Caco-2 (cell line): ENCODE measurements around the gene PI16. TPM values are rescaled to one million over a fixed set of nuclear protein-coding genes. Genes with fewer than 3 reads are reported as not detected.
"Not testable (repeated sequence)": the region's sequence is repeated elsewhere in the genome, so short reads cannot be mapped to it uniquely, and the experiment has no call there.

Experiments
- BruUV-seq: library from RNA; stranded (reverse); fragments of 400-500 nt; replicated peaks from 2 replicates; lab custom pipeline; 2021; lab: Mats Ljungman, UMichigan
- CTCF ChIA-PET: fragments of 300-600 bp; sonication (Branson Sonifier 250); formaldehyde crosslinking; loops from one replicate; lab custom pipeline; 2022; ENCODE audit warnings: antibody characterized with exemption; lab: Charles Lee
- POLR2A ChIA-PET: fragments of 300-600 bp; sonication (Branson Sonifier 250); formaldehyde crosslinking; loops from one replicate; lab custom pipeline; 2022; ENCODE audit warnings: antibody characterized with exemption; lab: Charles Lee
- DNase-seq, 2 experiments: peaks; one replicate each; pipeline versions ENCODE4 v3.0.0 to v3.0.0-alpha.2; 2020 to 2022
- H3K27me3 ChIP-seq: replicated peaks from 2 replicates; pipeline ENCODE4 v1.6.0; 2011; ENCODE audit warnings: low read length; ENCODE audit not compliant: control insufficient read depth, insufficient read depth
- H3K36me3 ChIP-seq: 2 replicates; pipeline ENCODE4 v1.5.1; 2011; ENCODE audit warnings: low read length; ENCODE audit not compliant: control insufficient read depth, insufficient read depth
- H3K4me1 ChIP-seq: fragments of 250-450 bp; sonication (Bioruptor Pico); 2 replicates; pipeline ENCODE4 v1.5.1; 2020; ENCODE audit warnings: mild to moderate bottlenecking
- H3K4me3 ChIP-seq: 2 replicates; pipeline ENCODE4 v1.5.1; 2011; ENCODE audit warnings: low read depth, mild to moderate bottlenecking, control low read depth, low read length
- H3K9me3 ChIP-seq: fragments of 250-450 bp; sonication (Bioruptor Pico); 2 replicates; pipeline ENCODE4 v1.5.1; 2020; ENCODE audit warnings: mild to moderate bottlenecking, moderate library complexity
- H3K27ac Mint-ChIP-seq: one replicate; pipeline ENCODE4 v1.8.0; 2022; ENCODE audit warnings: mixed read lengths; ENCODE audit not compliant: unreplicated experiment
- H3K27me3 Mint-ChIP-seq: one replicate; pipeline ENCODE4 v1.8.0; 2022; ENCODE audit warnings: mixed read lengths; ENCODE audit not compliant: insufficient read depth, unreplicated experiment
- H3K36me3 Mint-ChIP-seq: one replicate; pipeline ENCODE4 v1.8.0; 2022; ENCODE audit warnings: mild to moderate bottlenecking, mixed read lengths; ENCODE audit not compliant: insufficient read depth, unreplicated experiment
- H3K4me1 Mint-ChIP-seq: one replicate; pipeline ENCODE4 v1.8.0; 2022; ENCODE audit warnings: low read depth, mixed read lengths; ENCODE audit not compliant: unreplicated experiment
- H3K4me3 Mint-ChIP-seq: one replicate; pipeline ENCODE4 v1.8.0; 2022; ENCODE audit warnings: mild to moderate bottlenecking, moderate library complexity, mixed read lengths; ENCODE audit not compliant: unreplicated experiment
- H3K9me3 Mint-ChIP-seq: one replicate; pipeline ENCODE4 v1.8.0; 2022; ENCODE audit warnings: mixed read lengths; ENCODE audit not compliant: unreplicated experiment
- CTCF ChIP-seq, 2 experiments: fragments of 200-600 bp in 1 of 2; IDR thresholded peaks; 1 replicate in 1 of 2; 2 replicates in 1 of 2; pipeline versions ENCODE4 v1.5.1 to v1.8.0; 2011 to 2022; ENCODE audit warnings: antibody characterized with exemption in 1 of 2, control low read depth in 1 of 2, inconsistent platforms in 1 of 2, low read depth in 1 of 2, low read length in 1 of 2, mild to moderate bottlenecking in 1 of 2, moderate library complexity in 1 of 2; ENCODE audit not compliant: insufficient read depth in 1 of 2, severe bottlenecking in 1 of 2, unreplicated experiment in 1 of 2
- intact Hi-C: fragments of 100-400 bp; cut with micrococcal nuclease; formaldehyde crosslinking; loops from one replicate; pipeline ENCODE4 v1.10.0; 2022; ENCODE audit not compliant: unreplicated experiment
- total RNA-seq: library from RNA; stranded (reverse); gene quantifications from 2 replicates; pipeline ENCODE4 v1.2.3, GENCODE V29; 2022

PI16 gene
- total RNA-seq, 1 experiment from 2014 or later = not detected

GRCh38 chr6:36942329-36942728 is 12.2 kb upstream of the PI16 start:
- H3K4me3 Mint-ChIP-seq, H3K36me3 Mint-ChIP-seq, H3K27me3 Mint-ChIP-seq, H3K36me3 ChIP-seq, H3K27ac Mint-ChIP-seq, POLR2A ChIA-PET, DNase-seq, intact Hi-C loops, H3K4me1 ChIP-seq, CTCF ChIA-PET, H3K4me3 ChIP-seq, H3K4me1 Mint-ChIP-seq, BruUV-seq, H3K27me3 ChIP-seq, H3K9me3 ChIP-seq: not testable (repeated sequence)
- peaks cover 18% of the 10 kb centered on the region for H3K9me3 Mint-ChIP-seq

- no peak overlapping the region for H3K4me3 ChIP-seq
- no peaks in the 10 kb centered on the region for H3K4me1 ChIP-seq
- Mint-ChIP-seq H3K4me1 (no peaks in the 10 kb centered on the region), H3K9me3 (peaks cover 18% of the 10 kb centered on the region), H3K4me3 (no peak overlapping the region), H3K27me3 (peaks cover 6% of the 10 kb centered on the region), H3K27ac (no peak overlapping the region), H3K36me3 (no peaks in the 10 kb centered on the region)
- CTCF ChIA-PET = no interaction called here
- TF ChIP-seq CTCF (IDR thresholded peaks at IDR 0.05; ENCODE audit: insufficient read depth in 1 of 2, low read depth in 1 of 2, low read length in 1 of 2, severe bottlenecking in 1 of 2, unreplicated experiment in 1 of 2) = no peak
- H3K27me3 ChIP-seq = no peaks in the 10 kb centered on the region
- POLR2A ChIA-PET = no interaction called here
- no TSS peak for BruUV-seq
- intact Hi-C loops = no loop called here
- DNase-seq = no peak
- H3K36me3 ChIP-seq = no peaks in the 10 kb centered on the region
- H3K9me3 ChIP-seq = no peaks in the 10 kb centered on the region
These were observed 9.9 kb upstream of the PI16 start for GRCh38 chr6:36944650-36945049.

- Mint-ChIP-seq H3K27ac (no peak overlapping the region), H3K4me3 (no peak overlapping the region), H3K9me3 (peaks cover 14% of the 10 kb centered on the region), H3K4me1 (no peaks in the 10 kb centered on the region), H3K36me3 (no peaks in the 10 kb centered on the region), H3K27me3 (peaks cover 6% of the 10 kb centered on the region)
- no peak for TF ChIP-seq CTCF (IDR thresholded peaks at IDR 0.05; ENCODE audit: insufficient read depth in 1 of 2, low read depth in 1 of 2, low read length in 1 of 2, severe bottlenecking in 1 of 2, unreplicated experiment in 1 of 2)
- intact Hi-C loops = no loop called here
- H3K4me3 ChIP-seq = no peak overlapping the region
- BruUV-seq = no TSS peak
- no peaks in the 10 kb centered on the region for H3K36me3 ChIP-seq
- ChIA-PET CTCF (interaction anchor here (0.6 kb wide), 1 partner anchor 40 kb away, joined by 4 read pairs; the partner anchor contains the start of gene MTCH1), POLR2A (no interaction called here)
- DNase-seq = no peak
- no peaks in the 10 kb centered on the region for H3K27me3 ChIP-seq
- no peaks in the 10 kb centered on the region for H3K9me3 ChIP-seq
- H3K4me1 ChIP-seq = no peaks in the 10 kb centered on the region
These were observed 9.2 kb upstream of the PI16 start for GRCh38 chr6:36945301-36945700.

- ChIA-PET POLR2A (no interaction called here), CTCF (interaction anchor here (0.6 kb wide), 1 partner anchor 531 kb away, joined by 3 read pairs; no protein-coding TSS in a partner anchor)
- Mint-ChIP-seq H3K4me1 (no peaks in the 10 kb centered on the region), H3K4me3 (no peak overlapping the region), H3K36me3 (no peaks in the 10 kb centered on the region), H3K27me3 (peaks cover 6% of the 10 kb centered on the region), H3K27ac (no peak overlapping the region), H3K9me3 (peaks cover 9% of the 10 kb centered on the region)
- no peak for TF ChIP-seq CTCF (IDR thresholded peaks at IDR 0.05; ENCODE audit: insufficient read depth in 1 of 2, low read depth in 1 of 2, low read length in 1 of 2, severe bottlenecking in 1 of 2, unreplicated experiment in 1 of 2)
- DNase-seq = no peak
- H3K36me3 ChIP-seq = no peaks in the 10 kb centered on the region
- H3K27me3 ChIP-seq = no peaks in the 10 kb centered on the region
- H3K4me1 ChIP-seq = no peaks in the 10 kb centered on the region
- H3K4me3 ChIP-seq = no peak overlapping the region
- intact Hi-C loops = no loop called here
- no TSS peak for BruUV-seq
- H3K9me3 ChIP-seq = no peaks in the 10 kb centered on the region
These were observed 8.0 kb upstream of the PI16 start for GRCh38 chr6:36946526-36946925.
